ENCODE measurements around the gene PDE1C.

The PDE1C gene

DNA sequence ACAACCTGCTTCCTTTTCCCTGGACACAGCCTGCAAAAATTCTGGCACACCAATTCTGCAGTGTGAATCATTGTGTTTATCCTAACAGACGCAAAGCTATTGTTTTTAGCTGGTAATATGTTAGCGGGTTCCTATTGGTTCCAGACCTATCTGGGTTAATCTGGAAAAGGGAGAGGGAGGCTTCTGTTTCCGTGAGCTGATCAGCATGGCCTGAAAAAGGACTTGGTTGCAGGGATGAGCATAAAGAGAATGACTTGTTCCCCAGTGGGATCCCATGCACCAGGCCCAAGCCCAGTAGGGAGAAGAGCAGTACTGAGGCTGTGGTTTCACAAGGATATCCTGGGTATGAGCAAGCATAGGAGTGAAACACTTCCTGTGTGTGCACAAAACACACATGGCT is 78.4 kb downstream of the PDE1C start:
- TF ChIP-seq, protein P1, sequence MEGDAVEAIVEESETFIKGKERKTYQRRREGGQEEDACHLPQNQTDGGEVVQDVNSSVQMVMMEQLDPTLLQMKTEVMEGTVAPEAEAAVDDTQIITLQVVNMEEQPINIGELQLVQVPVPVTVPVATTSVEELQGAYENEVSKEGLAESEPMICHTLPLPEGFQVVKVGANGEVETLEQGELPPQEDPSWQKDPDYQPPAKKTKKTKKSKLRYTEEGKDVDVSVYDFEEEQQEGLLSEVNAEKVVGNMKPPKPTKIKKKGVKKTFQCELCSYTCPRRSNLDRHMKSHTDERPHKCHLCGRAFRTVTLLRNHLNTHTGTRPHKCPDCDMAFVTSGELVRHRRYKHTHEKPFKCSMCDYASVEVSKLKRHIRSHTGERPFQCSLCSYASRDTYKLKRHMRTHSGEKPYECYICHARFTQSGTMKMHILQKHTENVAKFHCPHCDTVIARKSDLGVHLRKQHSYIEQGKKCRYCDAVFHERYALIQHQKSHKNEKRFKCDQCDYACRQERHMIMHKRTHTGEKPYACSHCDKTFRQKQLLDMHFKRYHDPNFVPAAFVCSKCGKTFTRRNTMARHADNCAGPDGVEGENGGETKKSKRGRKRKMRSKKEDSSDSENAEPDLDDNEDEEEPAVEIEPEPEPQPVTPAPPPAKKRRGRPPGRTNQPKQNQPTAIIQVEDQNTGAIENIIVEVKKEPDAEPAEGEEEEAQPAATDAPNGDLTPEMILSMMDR (conservative IDR thresholded peaks at IDR 0.05): no peak
- TF ChIP-seq ZFX (IDR thresholded peaks at IDR 0.05): no peak
- no peak overlapping the region for H3K27ac ChIP-seq

- no peak overlapping the region for H3K27ac ChIP-seq
- no peak for TF ChIP-seq ZFX (IDR thresholded peaks at IDR 0.05)
- TF ChIP-seq, protein P1 (conservative IDR thresholded peaks at IDR 0.05): no peak
Observed at GRCh38 chr7:31991406-31991805, 78.8 kb downstream of the PDE1C start.

DNA sequence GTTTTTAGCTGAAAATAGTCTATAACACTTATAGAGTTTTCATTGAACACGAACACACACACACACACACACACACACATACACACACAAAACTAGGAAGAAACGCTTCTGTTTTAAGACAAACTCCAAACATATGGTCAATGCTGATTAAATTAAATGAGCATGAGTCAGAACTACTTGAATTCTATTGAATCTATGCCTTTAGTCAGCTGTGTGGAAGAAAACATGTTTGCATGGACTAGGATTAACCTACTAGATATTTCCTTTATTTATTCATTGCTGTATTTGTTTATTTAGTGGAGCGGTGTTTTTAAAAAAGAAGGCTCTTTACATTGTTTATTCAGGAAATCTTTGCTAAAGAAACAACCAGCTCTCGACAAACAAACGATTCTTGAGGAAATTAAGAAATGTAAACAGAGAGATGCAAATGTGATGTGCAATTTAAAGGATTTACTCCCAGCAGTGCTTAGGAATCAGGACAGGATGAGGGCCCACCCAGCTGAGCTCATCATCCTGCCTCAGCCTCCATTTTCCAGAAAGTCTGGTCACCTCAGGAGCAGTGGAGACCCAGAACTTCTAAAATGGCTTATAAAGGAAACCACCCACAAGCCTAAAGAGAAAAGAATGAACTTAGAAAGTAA is 83.2 kb downstream of the PDE1C start:
- TF ChIP-seq ZFX (IDR thresholded peaks at IDR 0.05): no peak
- TF ChIP-seq, protein P1 (conservative IDR thresholded peaks at IDR 0.05): no peak
- peak overlapping the region; percentile 52; the same call in 1 of the 2 replicates for H3K27ac ChIP-seq

DNA sequence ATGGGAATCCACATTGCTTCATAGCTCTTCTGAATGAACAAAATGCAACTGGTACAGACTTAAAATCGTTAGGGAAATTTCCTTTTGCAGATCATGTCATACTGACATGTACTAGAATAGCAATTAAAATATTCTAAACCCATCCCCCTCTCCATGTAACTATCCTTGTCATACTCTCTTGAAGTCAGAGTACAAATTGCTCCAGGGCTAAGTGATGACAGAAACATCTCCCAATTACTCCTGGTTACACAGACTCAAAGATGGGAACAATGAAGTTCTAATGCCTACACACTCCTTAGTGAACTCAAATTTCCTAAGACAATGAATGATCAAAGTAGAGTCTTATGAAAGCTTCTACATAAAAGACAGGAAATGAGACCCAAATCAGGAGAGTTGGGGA is 87.2 kb downstream of the PDE1C start:
- no peak overlapping the region for H3K27ac ChIP-seq
- TF ChIP-seq, protein P1 (conservative IDR thresholded peaks at IDR 0.05): no peak
- no peak for TF ChIP-seq ZFX (IDR thresholded peaks at IDR 0.05)

DNA sequence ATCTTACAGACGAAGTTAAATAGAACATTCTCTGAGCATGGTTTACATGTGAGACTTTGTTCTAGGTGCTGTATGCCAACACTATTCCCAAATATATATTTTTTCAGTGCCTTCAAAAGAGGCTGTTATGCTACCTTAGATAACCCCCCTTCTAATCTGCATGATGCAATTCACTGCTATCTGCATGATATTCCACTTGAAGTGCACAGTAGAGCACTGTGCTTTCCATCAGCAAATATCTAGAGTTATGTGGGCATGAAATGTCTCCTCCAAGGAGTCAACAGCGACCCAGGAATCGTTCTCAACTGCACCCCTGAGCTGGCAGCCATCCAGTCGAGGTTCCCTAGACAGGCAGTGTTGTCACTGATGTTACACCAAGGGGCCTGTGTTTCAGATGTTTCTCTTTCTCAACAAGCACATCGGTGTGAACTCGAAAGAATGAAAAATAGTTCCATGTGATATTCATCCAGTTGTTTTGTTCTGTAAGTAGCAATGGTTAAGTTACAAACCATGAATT is 88.3 kb downstream of the PDE1C start:
- TF ChIP-seq ZFX (IDR thresholded peaks at IDR 0.05): no peak
- TF ChIP-seq, protein P1 (conservative IDR thresholded peaks at IDR 0.05): no peak
- no peak overlapping the region for H3K27ac ChIP-seq

GRCh38 chr7:31979690-31980330 is 90.4 kb downstream of the PDE1C start:
- no peak for TF ChIP-seq ZFX (IDR thresholded peaks at IDR 0.05)
- TF ChIP-seq, protein P1 (conservative IDR thresholded peaks at IDR 0.05): no peak
- no peak overlapping the region for H3K27ac ChIP-seq

DNA sequence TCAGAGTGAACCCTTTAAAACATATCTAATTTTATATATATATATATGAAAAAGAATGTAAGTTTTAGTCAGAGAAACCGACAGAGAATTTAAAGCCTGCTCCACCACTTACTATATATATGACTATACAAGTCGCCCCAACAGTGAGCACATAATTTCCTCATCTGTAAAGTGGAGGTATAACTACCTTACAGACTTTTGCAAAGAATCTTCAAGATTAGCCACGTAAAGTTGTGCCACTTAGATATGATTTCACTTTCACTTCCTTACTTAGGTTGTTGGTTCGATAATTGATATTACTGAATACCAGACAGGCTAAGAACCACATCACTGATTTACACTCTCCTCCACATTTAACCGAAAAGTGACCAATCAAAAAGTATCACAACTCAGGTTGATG is 94.7 kb downstream of the PDE1C start:
- TF ChIP-seq, protein P1 (conservative IDR thresholded peaks at IDR 0.05): no peak
- no peak for TF ChIP-seq ZFX (IDR thresholded peaks at IDR 0.05)
- H3K27ac ChIP-seq: no peak overlapping the region
